SK-N-SH treated with all-trans-retinoic acid at 6 μM for 48 hours (cell line): Measurements from ENCODE around the gene ZNF148.
"Not testable (repeated sequence)": the region's sequence is repeated elsewhere in the genome, so short reads cannot be mapped to it uniquely, and the experiment has no call there.

Experiments used
- ARNTL ChIP-seq: fragments of 450-650 bp; formaldehyde crosslinking; IDR thresholded peaks from 2 replicates; pipeline ENCODE4 v1.5.0; 2020; ENCODE audit warnings: low read depth, mild to moderate bottlenecking, moderate library complexity, borderline replicate concordance
- ISL1 ChIP-seq: fragments of 250-450 bp; sonication (Bioruptor Pico); IDR thresholded peaks from 2 replicates; pipeline ENCODE4 v2.1.2; 2022; ENCODE audit warnings: mild to moderate bottlenecking, moderate library complexity
- ZNF8 ChIP-seq: fragments of 450-650 bp; formaldehyde crosslinking; IDR thresholded peaks from 2 replicates; pipeline ENCODE4 v1.5.0; 2020; ENCODE audit warnings: mild to moderate bottlenecking, moderate library complexity

DNA sequence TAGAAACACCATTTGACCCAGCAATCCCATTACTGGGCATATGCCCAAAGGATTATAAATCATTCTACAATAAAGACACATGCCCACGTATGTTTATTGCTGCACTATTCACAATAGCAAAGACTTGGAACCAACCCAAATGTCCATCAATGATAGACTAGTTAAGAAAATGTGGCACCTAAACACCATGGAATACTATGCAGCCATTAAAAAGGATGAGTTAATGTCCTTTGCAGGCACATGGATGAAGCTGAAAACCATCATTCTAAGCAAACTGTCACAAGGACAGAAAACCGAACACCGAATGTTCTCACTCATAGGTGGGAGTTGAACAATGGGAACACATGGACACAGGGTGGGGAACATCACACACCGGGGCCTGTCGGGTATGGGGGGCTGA is 13.2 kb upstream of the ZNF148 start:
- TF ChIP-seq ARNTL (CRISPR knock-in tag); ISL1; ZNF8: not testable (repeated sequence)
